Activated B cell treated with CpG ODN at 0.5 μM for 24 hours (primary cell): ENCODE results near the gene DNAJB9. TPM values are rescaled to one million over a fixed set of nuclear protein-coding genes. Genes with fewer than 3 reads are reported as not detected.

Source experiments
- ATAC-seq: fragments of 200-7000 bp; cut with Tn5 transposase; one replicate; pipeline ENCODE4 v1.10.0; 2021; ENCODE audit warnings: low read depth, mild to moderate bottlenecking, moderate library complexity
- CTCF ChIA-PET: fragments of 350-600 bp; sonication (Branson Sonifier 250); formaldehyde crosslinking; loops from one replicate; lab custom pipeline; 2021; ENCODE audit warnings: antibody characterized with exemption; lab: Charles Lee
- POLR2A ChIA-PET: fragments of 350-600 bp; sonication (Branson Sonifier 250); formaldehyde crosslinking; loops from one replicate; lab custom pipeline; 2021; ENCODE audit warnings: antibody characterized with exemption; lab: Charles Lee
- DNase-seq: peaks from one replicate; pipeline ENCODE4 v3.0.0; 2022
- H3K27ac Mint-ChIP-seq: one replicate; pipeline ENCODE4 v1.8.0; 2020; ENCODE audit warnings: mixed read lengths
- H3K27me3 Mint-ChIP-seq: one replicate; pipeline ENCODE4 v1.8.0; 2021; ENCODE audit warnings: mixed read lengths
- H3K36me3 Mint-ChIP-seq: one replicate; pipeline ENCODE4 v1.8.0; 2021; ENCODE audit warnings: low read depth, mixed read lengths
- H3K4me1 Mint-ChIP-seq: one replicate; pipeline ENCODE4 v1.8.0; 2021; ENCODE audit warnings: mixed read lengths
- H3K4me3 Mint-ChIP-seq: one replicate; pipeline ENCODE4 v1.8.0; 2020; ENCODE audit warnings: mild to moderate bottlenecking, mixed read lengths
- H3K9me3 Mint-ChIP-seq: one replicate; pipeline ENCODE4 v1.8.0; 2020; ENCODE audit warnings: mixed read lengths
- CTCF ChIP-seq: fragments of 200-600 bp; IDR thresholded peaks from one replicate; pipeline ENCODE4 v1.8.0; 2022; ENCODE audit warnings: antibody characterized with exemption, mild to moderate bottlenecking
- intact Hi-C: fragments of 100-400 bp; cut with micrococcal nuclease; formaldehyde crosslinking; loops from one replicate; pipeline ENCODE4 v1.15.1; 2024
- total RNA-seq: library from RNA; stranded (reverse); gene quantifications from 2 replicates; pipeline ENCODE4 v1.2.3, GENCODE V29; 2022

DNAJB9 gene
- total RNA-seq, 1 donor from 2014 or later: 9.0 TPM

- intact Hi-C loops: loop anchor here (1.0 to 2.0 kb wide), 6 partner anchors 17 to 1400 kb away; partner anchors contain the start of genes DLD, HBP1 and PNPLA8
- TF ChIP-seq CTCF: no peak
- ChIA-PET CTCF (interaction anchor here (1.0 to 2.6 kb wide), 3 partner anchors 17 to 72 kb away, joined by 3 to 12 read pairs (median 11); partner anchors contain the start of gene PNPLA8), POLR2A (interaction anchor here (0.6 to 5.0 kb wide), 15 partner anchors 8 to 1400 kb away, joined by 4 to 125 read pairs (median 7); partner anchors contain the start of genes HBP1, NRCAM and PNPLA8)
- peaks cover 64% of the 10 kb centered on the region for H3K4me1 Mint-ChIP-seq
- H3K9me3 Mint-ChIP-seq: peaks cover 2% of the 10 kb centered on the region
- ATAC-seq (no peak), DNase-seq (no peak)
- H3K36me3 Mint-ChIP-seq: peaks cover 56% of the 10 kb centered on the region
- peak overlapping the region; percentile 99 for H3K27ac Mint-ChIP-seq
- H3K4me3 Mint-ChIP-seq: peak overlapping the region; percentile 98
- H3K27me3 Mint-ChIP-seq: no peaks in the 10 kb centered on the region
These were observed 783 bp upstream of the DNAJB9 start for GRCh38 chr7:108568801-108569380.

GRCh38 chr7:108570146-108570755 lies 577 bp downstream of the DNAJB9 start:
- no peak for TF ChIP-seq CTCF
- Mint-ChIP-seq H3K4me1 (peaks cover 66% of the 10 kb centered on the region), H3K36me3 (peaks cover 56% of the 10 kb centered on the region), H3K27me3 (no peaks in the 10 kb centered on the region), H3K27ac (peak overlapping the region; percentile 99), H3K4me3 (peak overlapping the region; percentile 98), H3K9me3 (peaks cover 2% of the 10 kb centered on the region)
- POLR2A ChIA-PET: interaction anchor here (0.6 to 5.0 kb wide), 16 partner anchors 10 to 1402 kb away, joined by 3 to 125 read pairs (median 6); partner anchors contain the start of genes HBP1, NRCAM and PNPLA8
- CTCF ChIA-PET: interaction anchor here (0.5 to 2.6 kb wide), 5 partner anchors 45 to 75 kb away, joined by 3 to 12 read pairs (median 5); partner anchors contain the start of gene PNPLA8
- intact Hi-C loops: no loop called here
- DNase-seq (no peak), ATAC-seq (no peak)

GRCh38 chr7:108572480-108572879 lies 2.8 kb downstream of the DNAJB9 start:
- H3K4me1 Mint-ChIP-seq: peaks cover 57% of the 10 kb centered on the region
- CTCF ChIA-PET: no interaction called here
- intact Hi-C loops: no loop called here

GRCh38 chr7:108575156-108575555 lies 5.5 kb downstream of the DNAJB9 start:
- Mint-ChIP-seq H3K9me3 (peaks cover 4% of the 10 kb centered on the region), H3K4me3 (no peak overlapping the region), H3K27ac (no peak overlapping the region), H3K4me1 (peaks cover 33% of the 10 kb centered on the region), H3K36me3 (peaks cover 67% of the 10 kb centered on the region), H3K27me3 (no peaks in the 10 kb centered on the region)
- ChIA-PET CTCF (interaction anchor here (0.7 kb wide), 1 partner anchor 78 kb away, joined by 3 read pairs; no protein-coding TSS in a partner anchor), POLR2A (no interaction called here)
- ATAC-seq (no peak), DNase-seq (no peak)
- intact Hi-C loops: no loop called here
- TF ChIP-seq CTCF: no peak

More at GRCh38 chr7:108572480-108572879, 2.8 kb downstream of the DNAJB9 start:
- H3K4me3 Mint-ChIP-seq: no peak overlapping the region
- ATAC-seq: no peak
- H3K27ac Mint-ChIP-seq: no peak overlapping the region
- no peaks in the 10 kb centered on the region for H3K27me3 Mint-ChIP-seq
- DNase-seq: no peak
- TF ChIP-seq CTCF: no peak
- POLR2A ChIA-PET: interaction anchor here (5.0 kb wide), 1 partner anchor 47 kb away, joined by 125 read pairs; the partner anchor contains the start of gene PNPLA8
- H3K36me3 Mint-ChIP-seq: peaks cover 64% of the 10 kb centered on the region
- H3K9me3 Mint-ChIP-seq: no peaks in the 10 kb centered on the region

- CTCF ChIA-PET: no interaction called here
- no peak overlapping the region for H3K4me3 Mint-ChIP-seq
- DNase-seq: no peak
- H3K27me3 Mint-ChIP-seq: no peaks in the 10 kb centered on the region
- peaks cover 26% of the 10 kb centered on the region for H3K4me1 Mint-ChIP-seq
- TF ChIP-seq CTCF: no peak
- H3K27ac Mint-ChIP-seq: no peak overlapping the region
- POLR2A ChIA-PET: no interaction called here
- H3K9me3 Mint-ChIP-seq: peaks cover 4% of the 10 kb centered on the region
- no peak for ATAC-seq
- peaks cover 66% of the 10 kb centered on the region for H3K36me3 Mint-ChIP-seq
- intact Hi-C loops: no loop called here
These were observed 6.4 kb downstream of the DNAJB9 start for GRCh38 chr7:108576116-108576515.
